GM21825 (cell line): ENCODE measurements around the gene SLAMF8.

Experiments used
- ATAC-seq: cut with Tn5 transposase; IDR thresholded peaks from one replicate; pipeline ENCODE4 v1.9.1; 2021; ENCODE audit warnings: mild to moderate bottlenecking, moderate library complexity; ENCODE audit not compliant: unreplicated experiment

SLAMF8 gene

GRCh38 chr1:159826441-159827101, at the start of gene SLAMF8:
TSS of gene SLAMF8 (plus strand) at chr1:159826873. CDS start at chr1:159826899, 26 bp downstream.
- no peak for ATAC-seq

- ATAC-seq: no peak
Observed at GRCh38 chr1:159778266-159778665, 48.4 kb upstream of the SLAMF8 start.

- ATAC-seq: no peak
Observed at GRCh38 chr1:159779403-159779851, 47.2 kb upstream of the SLAMF8 start.

- peak; percentile 98 for ATAC-seq
Observed at GRCh38 chr1:159780583-159781582, 45.8 kb upstream of the SLAMF8 start, which contains the start of gene DUSP23. TSS of gene DUSP23 (plus strand) at chr1:159780962. CDS start at chr1:159781101, 139 bp downstream.

- no peak for ATAC-seq
Observed at GRCh38 chr1:159781992-159782391, 44.7 kb upstream of the SLAMF8 start.

GRCh38 chr1:159783724-159784123, 42.9 kb upstream of the SLAMF8 start:
- no peak for ATAC-seq

- no peak for ATAC-seq
Observed at GRCh38 chr1:159786465-159786864, 40.2 kb upstream of the SLAMF8 start.

GRCh38 chr1:159786966-159787365, 39.7 kb upstream of the SLAMF8 start:
- ATAC-seq: no peak

GRCh38 chr1:159790237-159790917, 36.3 kb upstream of the SLAMF8 start:
- ATAC-seq: no peak

- ATAC-seq: no peak
Observed at GRCh38 chr1:159791031-159791430, 35.6 kb upstream of the SLAMF8 start.

- ATAC-seq: no peak
Observed at GRCh38 chr1:159791461-159791860, 35.2 kb upstream of the SLAMF8 start.

GRCh38 chr1:159795534-159795933, 31.1 kb upstream of the SLAMF8 start:
- ATAC-seq: no peak

- ATAC-seq: no peak
Observed at GRCh38 chr1:159798893-159799292, 27.8 kb upstream of the SLAMF8 start.

- ATAC-seq: no peak
Observed at GRCh38 chr1:159799446-159799985, 27.2 kb upstream of the SLAMF8 start.

- ATAC-seq: no peak
Observed at GRCh38 chr1:159800177-159800930, 26.3 kb upstream of the SLAMF8 start.

GRCh38 chr1:159802111-159802510, 24.6 kb upstream of the SLAMF8 start, which contains the start of gene FCRL6:
TSS of gene FCRL6 (plus strand) at chr1:159802360. CDS start at chr1:159802425, 65 bp downstream.
- ATAC-seq: no peak

- ATAC-seq: no peak
Observed at GRCh38 chr1:159803956-159804689, 22.6 kb upstream of the SLAMF8 start.

GRCh38 chr1:159804924-159805323, 21.7 kb upstream of the SLAMF8 start:
- ATAC-seq: no peak

GRCh38 chr1:159815926-159816325, 10.7 kb upstream of the SLAMF8 start:
- no peak for ATAC-seq
